ENCODE data around the gene SYMPK. TPM values are rescaled to one million over a fixed set of nuclear protein-coding genes. Genes with fewer than 3 reads are reported as not detected.
A peak's percentile ranks its signal among the peaks of the same experiment; 100 is the strongest.

SYMPK gene
- total RNA-seq, 2 experiments from 2014 or later, result 84.4 to 118 TPM

- H3K36me3 ChIP-seq (ENCODE audit: insufficient read depth, low read length), result peaks cover 98% of the 10 kb centered on the region
- intact Hi-C loops (cut with micrococcal nuclease; ENCODE audit: unreplicated experiment), result no loop called here
- POLR2A ChIA-PET, result no interaction called here
Observed at GRCh38 chr19:45848922-45849321, 14.0 kb downstream of the SYMPK start.

GRCh38 chr19:45847663-45848062, 15.3 kb downstream of the SYMPK start:
- ChIA-PET CTCF (ENCODE audit: unreplicated experiment) (no interaction called here), POLR2A (no interaction called here)
- H3K4me3 ChIP-seq (ENCODE audit: low read depth, low read length, poor library complexity, severe bottlenecking), result no peak overlapping the region
- H4K20me1 ChIP-seq (ENCODE audit: insufficient read depth, low read length), result no peaks in the 10 kb centered on the region
- no peaks in the 10 kb centered on the region for H3K9me3 ChIP-seq (ENCODE audit: low read length)
- no peak overlapping the region for H3K4me2 ChIP-seq (ENCODE audit: low read length)
- intact Hi-C loops (cut with micrococcal nuclease; ENCODE audit: unreplicated experiment), result no loop called here
- H3K4me1 ChIP-seq (ENCODE audit: insufficient read depth, low read length, poor library complexity, severe bottlenecking), result no peaks in the 10 kb centered on the region
- no peak overlapping the region for H3K27ac ChIP-seq (ENCODE audit: low read depth, low read length, poor library complexity, severe bottlenecking)
- DNase-seq (ENCODE audit: low spot score), result no peak
- no peak overlapping the region for H2AFZ ChIP-seq (ENCODE audit: low read length)
- no TSS peak for BruUV-seq (replicated peaks)
- H3K9me2 ChIP-seq (ENCODE audit: insufficient read depth, low read length), result no peaks in the 10 kb centered on the region
- TF ChIP-seq CTCF (conservative IDR thresholded peaks at IDR 0.05; ENCODE audit: low read length) (no peak), EZH2phosphoT487 (IDR thresholded peaks at IDR 0.05; ENCODE audit: borderline replicate concordance, low read depth, low read length) (no peak)
- H3K36me3 ChIP-seq (ENCODE audit: insufficient read depth, low read length), result peaks cover 98% of the 10 kb centered on the region
- H3K79me2 ChIP-seq (ENCODE audit: insufficient read depth, low read depth, low read length), result no peaks in the 10 kb centered on the region

More at GRCh38 chr19:45848922-45849321, 14.0 kb downstream of the SYMPK start:
- TF ChIP-seq CTCF (conservative IDR thresholded peaks at IDR 0.05; ENCODE audit: low read length), result peak; percentile 65
- TF ChIP-seq EZH2phosphoT487 (IDR thresholded peaks at IDR 0.05; ENCODE audit: borderline replicate concordance, low read depth, low read length), result no peak
- no peaks in the 10 kb centered on the region for H3K9me3 ChIP-seq (ENCODE audit: low read length)
- no peak overlapping the region for H3K4me3 ChIP-seq (ENCODE audit: low read depth, low read length, poor library complexity, severe bottlenecking)
- H2AFZ ChIP-seq (ENCODE audit: low read length), result no peak overlapping the region
- no peaks in the 10 kb centered on the region for H3K4me1 ChIP-seq (ENCODE audit: insufficient read depth, low read length, poor library complexity, severe bottlenecking)
- no peak overlapping the region for H3K4me2 ChIP-seq (ENCODE audit: low read length)
- peak; percentile 11 for DNase-seq (ENCODE audit: low spot score)
- no peaks in the 10 kb centered on the region for H3K79me2 ChIP-seq (ENCODE audit: insufficient read depth, low read depth, low read length)
- CTCF ChIA-PET (ENCODE audit: unreplicated experiment), result no interaction called here
- H4K20me1 ChIP-seq (ENCODE audit: insufficient read depth, low read length), result no peaks in the 10 kb centered on the region
- no TSS peak for BruUV-seq (replicated peaks)
- H3K9me2 ChIP-seq (ENCODE audit: insufficient read depth, low read length), result no peaks in the 10 kb centered on the region
- H3K27ac ChIP-seq (ENCODE audit: low read depth, low read length, poor library complexity, severe bottlenecking), result no peak overlapping the region

- Histone ChIP-seq H3K4me3 (ENCODE audit: low read depth, low read length, poor library complexity, severe bottlenecking) (no peak overlapping the region), H3K9me2 (ENCODE audit: insufficient read depth, low read length) (no peaks in the 10 kb centered on the region), H3K9me3 (ENCODE audit: low read length) (peaks cover 4% of the 10 kb centered on the region; the same call in 1 of the 2 replicates), H3K4me1 (ENCODE audit: insufficient read depth, low read length, poor library complexity, severe bottlenecking) (no peaks in the 10 kb centered on the region), H3K27ac (ENCODE audit: low read depth, low read length, poor library complexity, severe bottlenecking) (no peak overlapping the region), H3K36me3 (ENCODE audit: insufficient read depth, low read length) (peaks cover 98% of the 10 kb centered on the region), H4K20me1 (ENCODE audit: insufficient read depth, low read length) (no peaks in the 10 kb centered on the region), H2AFZ (ENCODE audit: low read length) (no peak overlapping the region), H3K79me2 (ENCODE audit: insufficient read depth, low read depth, low read length) (no peaks in the 10 kb centered on the region), H3K4me2 (ENCODE audit: low read length) (no peak overlapping the region)
- ChIA-PET CTCF (ENCODE audit: unreplicated experiment) (no interaction called here), POLR2A (interaction anchor here (0.6 kb wide), 1 partner anchor 17 kb away, joined by 3 read pairs; no protein-coding TSS in a partner anchor)
- BruUV-seq (replicated peaks), result no TSS peak
- TF ChIP-seq EZH2phosphoT487 (IDR thresholded peaks at IDR 0.05; ENCODE audit: borderline replicate concordance, low read depth, low read length) (no peak), CTCF (conservative IDR thresholded peaks at IDR 0.05; ENCODE audit: low read length) (no peak)
- intact Hi-C loops (cut with micrococcal nuclease; ENCODE audit: unreplicated experiment), result no loop called here
- no peak for DNase-seq (ENCODE audit: low spot score)
Observed at GRCh38 chr19:45842198-45842597, 20.7 kb downstream of the SYMPK start.

Data from OCI-LY7 (cell line).